ENCODE measurements around the gene LRP3. TPM values are rescaled to one million over a fixed set of nuclear protein-coding genes. Genes with fewer than 3 reads are reported as not detected.
"Not testable (repeated sequence)": the region's sequence is repeated elsewhere in the genome, so short reads cannot be mapped to it uniquely, and the experiment has no call there.

LRP3 gene
- total RNA-seq, 6 donors from 2014 or later = 8.2 to 29.7 (median 19.0) TPM

- DNase-seq (no peak), ATAC-seq (ENCODE audit: low FRiP score in 2 of 2) (no peak)
- TF ChIP-seq POLR2AphosphoS5 (IDR thresholded peaks at IDR 0.05) (no peak), POLR2A (IDR thresholded peaks at IDR 0.05) (no peak), EP300 (IDR thresholded peaks at IDR 0.05) (no peak)
- TF ChIP-seq, protein P1, sequence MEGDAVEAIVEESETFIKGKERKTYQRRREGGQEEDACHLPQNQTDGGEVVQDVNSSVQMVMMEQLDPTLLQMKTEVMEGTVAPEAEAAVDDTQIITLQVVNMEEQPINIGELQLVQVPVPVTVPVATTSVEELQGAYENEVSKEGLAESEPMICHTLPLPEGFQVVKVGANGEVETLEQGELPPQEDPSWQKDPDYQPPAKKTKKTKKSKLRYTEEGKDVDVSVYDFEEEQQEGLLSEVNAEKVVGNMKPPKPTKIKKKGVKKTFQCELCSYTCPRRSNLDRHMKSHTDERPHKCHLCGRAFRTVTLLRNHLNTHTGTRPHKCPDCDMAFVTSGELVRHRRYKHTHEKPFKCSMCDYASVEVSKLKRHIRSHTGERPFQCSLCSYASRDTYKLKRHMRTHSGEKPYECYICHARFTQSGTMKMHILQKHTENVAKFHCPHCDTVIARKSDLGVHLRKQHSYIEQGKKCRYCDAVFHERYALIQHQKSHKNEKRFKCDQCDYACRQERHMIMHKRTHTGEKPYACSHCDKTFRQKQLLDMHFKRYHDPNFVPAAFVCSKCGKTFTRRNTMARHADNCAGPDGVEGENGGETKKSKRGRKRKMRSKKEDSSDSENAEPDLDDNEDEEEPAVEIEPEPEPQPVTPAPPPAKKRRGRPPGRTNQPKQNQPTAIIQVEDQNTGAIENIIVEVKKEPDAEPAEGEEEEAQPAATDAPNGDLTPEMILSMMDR (IDR thresholded peaks at IDR 0.05) = no peak
- WGBS, 2 donors = 81 to 93% methylated on average over 4 of the region's 4 CpGs
- Histone ChIP-seq H3K27ac (no peak overlapping the region), H3K27me3 (no peaks in the 10 kb centered on the region), H3K4me1 (peaks cover 0 to 4% (median 2%) of the 10 kb centered on the region in 4 donors), H3K4me3 (no peak overlapping the region), H3K36me3 (no peaks in the 10 kb centered on the region), H3K9me3 (no peaks in the 10 kb centered on the region)
Measured at GRCh38 chr19:33159149-33159548, 35.0 kb upstream of the LRP3 start.

GRCh38 chr19:33159893-33160292, 34.2 kb upstream of the LRP3 start:
- WGBS, 2 donors = 83 to 88% methylated on average over 8 of the region's 8 CpGs
- Histone ChIP-seq H3K36me3 (no peaks in the 10 kb centered on the region), H3K9me3 (no peaks in the 10 kb centered on the region), H3K4me3 (no peak overlapping the region), H3K4me1 (peaks cover 0 to 4% (median 2%) of the 10 kb centered on the region in 4 donors), H3K27me3 (no peaks in the 10 kb centered on the region), H3K27ac (no peak overlapping the region)
- TF ChIP-seq POLR2A (IDR thresholded peaks at IDR 0.05) (no peak), EP300 (IDR thresholded peaks at IDR 0.05) (no peak), POLR2AphosphoS5 (IDR thresholded peaks at IDR 0.05) (no peak)
- TF ChIP-seq, protein P1 (IDR thresholded peaks at IDR 0.05) = no peak
- ATAC-seq (ENCODE audit: low FRiP score in 2 of 2) = no peak
- no peak for DNase-seq

- no peaks in the 10 kb centered on the region for H3K27me3 ChIP-seq
- 54 to 84% methylated on average over 4 of the region's 4 CpGs for WGBS, 2 donors
- H3K9me3 ChIP-seq = no peaks in the 10 kb centered on the region
- no peak overlapping the region for H3K4me3 ChIP-seq
- H3K27ac ChIP-seq = no peak overlapping the region
- no peaks in the 10 kb centered on the region for H3K36me3 ChIP-seq
- TF ChIP-seq EP300 (IDR thresholded peaks at IDR 0.05) = no peak
- TF ChIP-seq POLR2AphosphoS5 (IDR thresholded peaks at IDR 0.05) = no peak
- TF ChIP-seq, protein P1 (IDR thresholded peaks at IDR 0.05) = no peak
- ATAC-seq (ENCODE audit: low FRiP score in 2 of 2) (no peak), DNase-seq (no peak)
- H3K4me1 ChIP-seq = peaks cover 0 to 4% (median 2%) of the 10 kb centered on the region in 4 donors
Measured at GRCh38 chr19:33161201-33161600, 32.9 kb upstream of the LRP3 start.

GRCh38 chr19:33163481-33163880, 30.6 kb upstream of the LRP3 start:
- Histone ChIP-seq H3K36me3 (no peaks in the 10 kb centered on the region), H3K4me1 (peaks cover 0 to 3% (median 0%) of the 10 kb centered on the region in 4 donors), H3K27me3 (no peaks in the 10 kb centered on the region), H3K4me3 (no peak overlapping the region), H3K9me3 (no peaks in the 10 kb centered on the region), H3K27ac (no peak overlapping the region)
- no peak for TF ChIP-seq POLR2A (IDR thresholded peaks at IDR 0.05)
- TF ChIP-seq EP300 (IDR thresholded peaks at IDR 0.05) = no peak
- TF ChIP-seq POLR2AphosphoS5 (IDR thresholded peaks at IDR 0.05) = no peak
- TF ChIP-seq, protein P1 (IDR thresholded peaks at IDR 0.05) = no peak
- WGBS, 2 donors = 84 to 88% methylated on average over 6 of the region's 6 CpGs
- no peak for DNase-seq
- no peak for ATAC-seq (ENCODE audit: low FRiP score in 2 of 2)

- H3K4me3 ChIP-seq; H3K9me3 ChIP-seq; H3K27ac ChIP-seq; H3K36me3 ChIP-seq; DNase-seq; H3K27me3 ChIP-seq; ATAC-seq (ENCODE audit: low FRiP score in 2 of 2); H3K4me1 ChIP-seq: not testable (repeated sequence)
- WGBS, 2 donors = 70 to 71% methylated on average over 6 of the region's 6 CpGs
Measured at GRCh38 chr19:33166037-33166436, 28.1 kb upstream of the LRP3 start.

Measured in upper lobe of left lung (tissue), 6 donors.